ENCODE data around the gene CYBRD1. TPM values are rescaled to one million over a fixed set of nuclear protein-coding genes. Genes with fewer than 3 reads are reported as not detected.

The CYBRD1 gene
- total and polyA plus RNA-seq, 2 donors (not counting 1 experiment from before 2014, with no cell fraction given), result 227 to 250 TPM

GRCh38 chr2:171554991-171555615 is 32.8 kb downstream of the CYBRD1 start:
- Histone ChIP-seq H2AFZ (ENCODE audit: low read length) (no peak overlapping the region), H4K20me1 (ENCODE audit: control insufficient read depth, extremely low read depth, insufficient read depth, low read length) (no peaks in the 10 kb centered on the region), H3K4me3 (replicated peaks in 1 of 4; ENCODE audit: control extremely low read depth in 1 of 4, insufficient read depth in 1 of 4, low read depth in 3 of 4, low read length in 4 of 4) (no peak overlapping the region), H3K4me1 (ENCODE audit: control insufficient read depth, extremely low read depth, insufficient read depth, low read length) (no peaks in the 10 kb centered on the region), H3K9me3 (ENCODE audit: control insufficient read depth, insufficient read depth, low read depth, low read length) (no peaks in the 10 kb centered on the region), H3K36me3 (ENCODE audit: control insufficient read depth, insufficient read depth, low read length) (peaks cover 2% of the 10 kb centered on the region), H3K79me2 (ENCODE audit: control insufficient read depth, insufficient read depth, low read length) (no peaks in the 10 kb centered on the region), H3K27me3 (ENCODE audit: control insufficient read depth, insufficient read depth, low read length) (no peaks in the 10 kb centered on the region), H3K27ac (ENCODE audit: insufficient read depth, low read length) (no peak overlapping the region), H3K9ac (ENCODE audit: insufficient read depth, low read length) (no peak overlapping the region), H3K4me2 (ENCODE audit: extremely low read depth, insufficient read depth, low read length) (no peak overlapping the region)
- TF ChIP-seq CTCF (conservative IDR thresholded peaks at IDR 0.05 in 1 of 2, IDR thresholded peaks at IDR 0.05 in 1 of 2; ENCODE audit: low read depth in 1 of 2, low read length in 2 of 2) (no peak), EZH2 (IDR thresholded peaks at IDR 0.05; ENCODE audit: low read length, missing control alignments) (no peak)
- no peak for DNase-seq (ENCODE audit: low read depth in 2 of 2)

- no peaks in the 10 kb centered on the region for H3K79me2 ChIP-seq (ENCODE audit: control insufficient read depth, insufficient read depth, low read length)
- no peak overlapping the region for H2AFZ ChIP-seq (ENCODE audit: low read length)
- H3K4me2 ChIP-seq (ENCODE audit: extremely low read depth, insufficient read depth, low read length), result no peak overlapping the region
- DNase-seq (ENCODE audit: low read depth in 2 of 2), result no peak
- no peaks in the 10 kb centered on the region for H3K9me3 ChIP-seq (ENCODE audit: control insufficient read depth, insufficient read depth, low read depth, low read length)
- H3K4me3 ChIP-seq (replicated peaks in 1 of 4; ENCODE audit: control extremely low read depth in 1 of 4, insufficient read depth in 1 of 4, low read depth in 3 of 4, low read length in 4 of 4), result no peak overlapping the region
- H4K20me1 ChIP-seq (ENCODE audit: control insufficient read depth, extremely low read depth, insufficient read depth, low read length), result no peaks in the 10 kb centered on the region
- TF ChIP-seq CTCF (conservative IDR thresholded peaks at IDR 0.05 in 1 of 2, IDR thresholded peaks at IDR 0.05 in 1 of 2; ENCODE audit: low read depth in 1 of 2, low read length in 2 of 2) (no peak), EZH2 (IDR thresholded peaks at IDR 0.05; ENCODE audit: low read length, missing control alignments) (no peak)
- no peak overlapping the region for H3K9ac ChIP-seq (ENCODE audit: insufficient read depth, low read length)
- H3K27ac ChIP-seq (ENCODE audit: insufficient read depth, low read length), result no peak overlapping the region
- H3K36me3 ChIP-seq (ENCODE audit: control insufficient read depth, insufficient read depth, low read length), result peaks cover 2% of the 10 kb centered on the region
- H3K4me1 ChIP-seq (ENCODE audit: control insufficient read depth, extremely low read depth, insufficient read depth, low read length), result no peaks in the 10 kb centered on the region
- no peaks in the 10 kb centered on the region for H3K27me3 ChIP-seq (ENCODE audit: control insufficient read depth, insufficient read depth, low read length)
Measured at GRCh38 chr2:171557363-171557762, 35.1 kb downstream of the CYBRD1 start.

GRCh38 chr2:171563301-171563700 is 41.0 kb downstream of the CYBRD1 start:
- no peaks in the 10 kb centered on the region for H3K27me3 ChIP-seq (ENCODE audit: control insufficient read depth, insufficient read depth, low read length)
- H3K9me3 ChIP-seq (ENCODE audit: control insufficient read depth, insufficient read depth, low read depth, low read length), result no peaks in the 10 kb centered on the region
- H3K4me1 ChIP-seq (ENCODE audit: control insufficient read depth, extremely low read depth, insufficient read depth, low read length), result no peaks in the 10 kb centered on the region
- no peak overlapping the region for H3K9ac ChIP-seq (ENCODE audit: insufficient read depth, low read length)
- no peak overlapping the region for H2AFZ ChIP-seq (ENCODE audit: low read length)
- H3K4me3 ChIP-seq (replicated peaks in 1 of 4; ENCODE audit: control extremely low read depth in 1 of 4, insufficient read depth in 1 of 4, low read depth in 3 of 4, low read length in 4 of 4), result no peak overlapping the region
- no peak overlapping the region for H3K27ac ChIP-seq (ENCODE audit: insufficient read depth, low read length)
- TF ChIP-seq EZH2 (IDR thresholded peaks at IDR 0.05; ENCODE audit: low read length, missing control alignments) (no peak), CTCF (conservative IDR thresholded peaks at IDR 0.05 in 1 of 2, IDR thresholded peaks at IDR 0.05 in 1 of 2; ENCODE audit: low read depth in 1 of 2, low read length in 2 of 2) (no peak)
- no peak overlapping the region for H3K4me2 ChIP-seq (ENCODE audit: extremely low read depth, insufficient read depth, low read length)
- DNase-seq (ENCODE audit: low read depth in 2 of 2), result no peak
- H4K20me1 ChIP-seq (ENCODE audit: control insufficient read depth, extremely low read depth, insufficient read depth, low read length), result no peaks in the 10 kb centered on the region
- H3K79me2 ChIP-seq (ENCODE audit: control insufficient read depth, insufficient read depth, low read length), result no peaks in the 10 kb centered on the region
- no peaks in the 10 kb centered on the region for H3K36me3 ChIP-seq (ENCODE audit: control insufficient read depth, insufficient read depth, low read length)
